ENCODE results near the gene GRID1.
"Not testable (repeated sequence)": the region's sequence is repeated elsewhere in the genome, so short reads cannot be mapped to it uniquely, and the experiment has no call there.

The GRID1 gene

GRCh38 chr10:86111902-86112545, 254.6 kb downstream of the GRID1 start:
- H3K4me3 ChIP-seq (ENCODE audit: low read depth, low read length): no peak overlapping the region
- no peak for TF ChIP-seq CTCF (IDR thresholded peaks at IDR 0.05; ENCODE audit: control insufficient read depth, extremely low read depth, insufficient read depth)

GRCh38 chr10:86110156-86110786, 256.3 kb downstream of the GRID1 start:
- DNase-seq (ENCODE audit: low read depth): no peak
- H3K4me3 ChIP-seq (ENCODE audit: low read depth, low read length): no peak overlapping the region
- no peak for TF ChIP-seq CTCF (IDR thresholded peaks at IDR 0.05; ENCODE audit: control insufficient read depth, extremely low read depth, insufficient read depth)

More at GRCh38 chr10:86111902-86112545, 254.6 kb downstream of the GRID1 start:
- no peak for DNase-seq (ENCODE audit: low read depth)

GRCh38 chr10:86109421-86109820, 257.2 kb downstream of the GRID1 start:
- DNase-seq (ENCODE audit: low read depth): no peak
- TF ChIP-seq CTCF (IDR thresholded peaks at IDR 0.05; ENCODE audit: control insufficient read depth, extremely low read depth, insufficient read depth): no peak
- H3K4me3 ChIP-seq (ENCODE audit: low read depth, low read length): no peak overlapping the region

- no peak for TF ChIP-seq CTCF (IDR thresholded peaks at IDR 0.05; ENCODE audit: control insufficient read depth, extremely low read depth, insufficient read depth)
- no peak overlapping the region for H3K4me3 ChIP-seq (ENCODE audit: low read depth, low read length)
- DNase-seq (ENCODE audit: low read depth): no peak
These were observed 257.9 kb downstream of the GRID1 start for GRCh38 chr10:86108696-86109095.

- H3K4me3 ChIP-seq (ENCODE audit: low read depth, low read length); DNase-seq (ENCODE audit: low read depth): not testable (repeated sequence)
These were observed 258.8 kb downstream of the GRID1 start for GRCh38 chr10:86107611-86108310.

GRCh38 chr10:86107131-86107530, 259.5 kb downstream of the GRID1 start:
- TF ChIP-seq CTCF (IDR thresholded peaks at IDR 0.05; ENCODE audit: control insufficient read depth, extremely low read depth, insufficient read depth): no peak
- no peak for DNase-seq (ENCODE audit: low read depth)
- no peak overlapping the region for H3K4me3 ChIP-seq (ENCODE audit: low read depth, low read length)

- no peak for DNase-seq (ENCODE audit: low read depth)
- no peak overlapping the region for H3K4me3 ChIP-seq (ENCODE audit: low read depth, low read length)
- no peak for TF ChIP-seq CTCF (IDR thresholded peaks at IDR 0.05; ENCODE audit: control insufficient read depth, extremely low read depth, insufficient read depth)
These were observed 260.0 kb downstream of the GRID1 start for GRCh38 chr10:86106616-86107015.
